HG03159 (cell line): Measurements from ENCODE around the gene PTGER1.
"Not testable (repeated sequence)": the region's sequence is repeated elsewhere in the genome, so short reads cannot be mapped to it uniquely, and the experiment has no call there.

Experiments used
- ATAC-seq: cut with Tn5 transposase; IDR thresholded peaks from one replicate; pipeline ENCODE4 v1.9.1; 2021; ENCODE audit warnings: mild to moderate bottlenecking, moderate library complexity; ENCODE audit not compliant: unreplicated experiment

PTGER1 gene, protein sequence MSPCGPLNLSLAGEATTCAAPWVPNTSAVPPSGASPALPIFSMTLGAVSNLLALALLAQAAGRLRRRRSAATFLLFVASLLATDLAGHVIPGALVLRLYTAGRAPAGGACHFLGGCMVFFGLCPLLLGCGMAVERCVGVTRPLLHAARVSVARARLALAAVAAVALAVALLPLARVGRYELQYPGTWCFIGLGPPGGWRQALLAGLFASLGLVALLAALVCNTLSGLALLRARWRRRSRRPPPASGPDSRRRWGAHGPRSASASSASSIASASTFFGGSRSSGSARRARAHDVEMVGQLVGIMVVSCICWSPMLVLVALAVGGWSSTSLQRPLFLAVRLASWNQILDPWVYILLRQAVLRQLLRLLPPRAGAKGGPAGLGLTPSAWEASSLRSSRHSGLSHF

DNA sequence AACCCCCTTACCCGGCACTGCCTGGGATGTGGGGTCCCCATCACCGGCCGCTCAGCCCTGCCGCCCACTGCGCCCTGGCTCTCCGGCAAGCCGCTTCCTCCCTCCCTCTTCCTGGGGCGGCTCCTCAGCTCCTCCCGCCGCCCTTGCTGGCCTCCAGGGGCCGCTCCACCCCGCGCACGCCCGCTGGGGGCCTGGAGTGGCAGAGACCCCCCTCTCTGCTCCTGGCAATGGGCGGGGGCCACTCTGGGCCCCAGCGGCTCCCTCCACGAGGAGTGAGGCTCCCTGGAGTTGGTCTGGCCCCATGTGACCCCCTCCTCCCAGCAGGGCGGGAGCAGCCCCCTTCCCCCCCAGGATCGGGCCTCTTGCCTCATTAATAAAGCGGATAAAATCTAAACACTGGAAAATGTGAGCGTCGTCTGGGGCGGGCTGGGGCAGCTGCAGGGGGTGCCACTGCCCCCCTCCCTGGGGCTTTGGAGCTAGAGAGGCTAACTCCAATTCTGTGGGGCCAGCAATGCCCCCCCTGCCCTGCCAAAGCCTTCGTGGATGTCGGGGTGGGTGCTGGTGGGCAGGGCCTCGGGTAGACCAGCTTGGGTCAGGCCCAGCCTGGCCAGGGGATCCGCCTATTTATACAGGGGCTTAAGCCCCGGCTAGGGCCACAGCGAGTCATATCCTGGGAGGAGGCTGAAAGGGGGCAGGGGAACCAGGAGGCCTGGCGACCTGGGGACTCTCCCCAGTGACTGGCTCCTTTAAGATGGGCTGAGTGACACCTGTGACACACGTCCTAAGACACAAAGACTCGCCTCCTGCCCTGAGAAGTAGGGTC lies at the start of gene PTGER1:
Gene PTGER1, minus strand, starts transcription at position 104 of the 823 bp plus-strand sequence. CDS start 1,034 bp downstream, outside the sequence.
- ATAC-seq, result no peak

DNA sequence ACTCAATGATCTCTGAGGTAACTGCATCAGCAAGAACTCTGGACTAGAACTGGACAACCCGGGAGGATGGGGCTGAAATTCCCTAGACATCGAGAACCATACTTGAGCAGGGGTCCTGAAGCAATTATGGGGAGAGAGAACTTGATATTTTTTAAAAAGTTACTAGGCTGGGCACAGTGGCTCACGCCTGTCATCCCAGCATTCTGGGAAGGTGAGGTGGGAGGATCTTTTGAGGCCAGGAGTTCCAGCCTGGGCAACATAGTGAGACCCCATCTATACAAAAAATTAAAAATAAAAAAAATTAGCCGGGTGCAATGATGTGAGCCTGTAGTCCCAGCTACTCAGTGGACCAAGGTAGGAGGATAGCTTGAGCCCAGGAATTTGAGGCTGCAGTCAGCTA lies 45.4 kb upstream of the PTGER1 start:
- no peak for ATAC-seq

DNA sequence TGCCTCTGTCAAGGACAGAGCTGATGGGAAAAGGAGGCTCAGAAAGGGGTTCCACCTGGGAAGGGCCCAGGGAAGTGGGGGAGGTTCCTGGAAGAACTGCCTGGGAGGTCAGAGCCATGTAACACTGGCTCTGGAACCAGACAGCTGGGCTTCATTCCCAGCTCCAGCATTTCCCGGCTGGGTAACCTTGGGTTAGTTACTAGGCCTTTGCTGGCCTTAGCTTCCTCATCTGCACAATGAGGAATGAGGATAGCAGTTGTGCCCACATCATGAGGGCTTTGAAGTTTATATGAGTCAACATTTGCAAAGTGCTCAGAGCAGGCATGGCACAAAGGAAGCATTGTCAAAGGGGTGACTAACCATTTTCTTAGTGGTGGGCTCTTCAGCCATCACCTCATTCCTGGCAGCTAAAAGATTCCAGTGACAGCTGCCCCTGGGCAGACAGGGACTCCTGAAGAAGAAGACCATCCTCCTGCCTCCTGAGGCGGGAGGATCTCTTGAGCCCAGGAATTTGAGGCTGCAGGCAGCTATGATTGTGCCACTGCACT lies 44.8 kb upstream of the PTGER1 start:
- ATAC-seq, result no peak

DNA sequence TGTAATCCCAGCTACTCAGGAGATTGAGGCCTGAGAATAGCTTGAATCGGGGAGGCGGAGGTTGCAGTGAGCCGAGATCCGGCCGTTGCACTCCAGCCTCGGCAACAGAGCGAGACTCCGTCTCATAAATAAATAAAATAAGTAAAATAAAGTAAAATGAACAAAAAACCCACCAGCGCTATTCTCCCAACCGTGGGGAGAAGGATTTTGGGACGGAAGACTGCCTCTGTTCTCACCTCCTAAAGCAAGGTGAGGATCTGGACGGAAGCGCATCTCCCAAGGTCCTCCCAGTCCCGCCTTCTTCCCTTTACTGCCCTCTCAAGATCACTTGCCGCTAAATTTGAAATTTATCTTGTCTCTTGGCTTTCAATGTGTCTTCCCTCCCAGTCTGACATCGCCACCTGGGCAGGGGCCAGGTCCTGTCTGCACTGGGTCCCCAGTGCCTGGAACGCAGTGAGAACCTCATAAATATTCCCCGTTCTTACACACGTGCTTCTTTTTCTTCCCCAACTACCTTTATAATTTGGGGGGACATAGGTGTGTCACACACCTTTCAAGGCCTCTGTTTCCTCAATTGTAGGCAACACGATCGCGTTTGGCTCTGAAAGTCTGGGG lies 44.2 kb upstream of the PTGER1 start:
- ATAC-seq, result no peak

DNA sequence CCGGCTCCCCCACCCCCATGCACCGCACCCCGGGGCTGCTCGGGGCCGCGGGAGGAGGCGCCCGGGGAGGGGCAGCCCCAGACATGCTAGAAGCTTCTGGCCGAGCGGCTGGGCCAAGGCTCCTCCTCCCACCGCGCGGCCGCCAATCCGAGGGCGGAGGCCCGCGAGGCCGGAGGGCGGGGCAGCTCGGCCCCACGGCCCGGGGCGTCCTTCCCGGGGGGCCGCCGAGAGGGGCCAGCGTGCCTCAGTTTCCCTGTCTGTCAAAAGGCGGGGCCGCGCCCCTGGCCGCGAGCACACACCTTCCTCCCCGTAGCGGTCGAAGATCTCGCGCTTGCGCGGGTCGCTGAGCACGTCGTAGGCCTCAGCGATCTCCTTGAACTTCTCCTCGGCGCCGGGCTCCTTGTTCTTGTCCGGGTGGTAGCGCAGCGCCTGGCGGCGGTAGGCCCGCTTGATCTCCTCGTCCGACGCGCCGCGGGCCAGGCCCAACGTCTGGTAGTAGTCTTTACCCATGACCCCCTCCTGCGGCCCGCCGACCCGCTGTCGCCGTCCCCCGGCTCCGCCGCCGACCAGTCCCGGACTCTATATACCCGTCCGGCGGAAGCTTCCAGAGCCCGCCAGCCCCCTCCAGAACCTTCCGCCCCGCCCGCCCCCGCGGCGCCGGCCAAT lies 42.8 kb upstream of the PTGER1 start, which contains the start of gene DNAJB1:
Gene DNAJB1, minus strand, starts transcription at position 558 of the 666 bp plus-strand sequence. Its CDS starts 48 bp downstream, at position 510.
- peak; percentile 60 for ATAC-seq

DNA sequence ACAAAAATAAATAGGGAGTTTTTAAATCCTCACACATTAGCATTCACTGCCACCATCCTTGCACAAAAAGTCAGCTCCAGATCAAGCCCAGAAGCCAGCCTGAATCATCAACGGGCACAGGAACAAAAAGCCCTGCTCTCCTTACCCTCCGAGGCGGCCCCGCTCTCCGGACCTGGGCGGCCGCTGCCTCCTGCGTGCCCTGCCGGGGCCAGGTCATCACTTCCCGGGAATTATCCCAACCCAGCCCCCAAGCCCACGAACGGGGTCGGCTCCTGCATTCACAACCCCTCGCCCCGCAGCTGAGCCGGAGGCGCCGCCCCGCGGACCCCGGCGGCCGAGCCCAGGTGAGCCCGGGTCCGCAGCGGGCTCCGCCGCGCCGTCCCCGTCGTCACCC lies 42.3 kb upstream of the PTGER1 start:
- no peak for ATAC-seq

DNA sequence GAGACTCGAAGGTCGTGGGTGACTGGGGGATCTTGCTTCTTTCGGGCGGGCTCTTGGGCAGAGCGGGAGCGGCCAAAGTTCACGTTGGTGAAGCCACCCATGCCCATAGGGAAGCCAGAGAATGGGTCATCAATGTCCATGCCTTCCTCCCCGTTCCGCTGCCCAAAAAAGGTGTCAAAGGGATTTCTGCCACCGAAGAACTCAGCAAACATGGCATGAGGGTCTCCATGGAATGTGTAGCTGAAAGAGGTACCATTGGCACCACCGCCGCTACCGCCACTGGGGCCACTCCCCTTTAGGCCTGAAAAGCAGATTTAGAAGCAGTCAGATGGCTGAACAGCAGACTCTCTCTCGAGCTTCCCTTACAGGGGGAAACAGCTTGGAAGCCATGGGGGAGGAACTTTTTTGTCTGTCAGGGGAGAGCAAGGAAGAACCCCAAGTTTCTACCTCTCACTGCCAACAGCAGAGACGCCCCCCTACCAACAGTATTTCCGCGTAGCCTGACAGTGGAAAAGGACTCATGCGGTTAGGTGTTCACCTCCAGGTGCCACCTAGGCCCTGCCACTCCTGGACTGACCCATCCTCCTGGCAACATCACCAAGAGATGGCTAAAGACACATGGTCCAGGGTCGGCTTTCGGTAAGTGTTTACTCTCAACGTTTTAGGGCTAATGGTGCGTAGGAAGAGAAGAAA lies 41.7 kb upstream of the PTGER1 start:
- ATAC-seq, result no peak

DNA sequence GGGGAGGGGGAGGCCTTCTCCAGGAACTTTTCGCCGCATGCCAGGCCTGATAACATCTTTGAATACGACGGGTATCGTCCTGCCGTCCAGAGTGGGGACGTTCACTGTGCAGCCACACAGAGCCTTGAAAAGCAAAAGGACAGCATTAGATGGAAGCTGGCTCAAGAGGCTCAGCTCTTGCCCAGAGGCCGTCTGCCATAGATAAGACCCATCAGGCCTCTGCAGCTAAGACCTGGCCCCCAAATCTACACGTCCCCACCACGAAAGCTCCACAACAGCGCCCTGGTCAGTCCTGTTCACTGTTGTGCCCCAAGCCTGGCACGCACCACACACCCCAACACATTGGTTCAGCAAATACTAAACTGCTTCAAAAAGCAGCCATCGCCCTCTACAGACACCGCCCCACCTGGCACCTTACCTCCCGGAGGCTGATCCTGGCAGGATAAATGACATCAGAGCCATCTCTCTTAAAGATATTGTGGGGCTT lies 40.9 kb upstream of the PTGER1 start:
- no peak for ATAC-seq

DNA sequence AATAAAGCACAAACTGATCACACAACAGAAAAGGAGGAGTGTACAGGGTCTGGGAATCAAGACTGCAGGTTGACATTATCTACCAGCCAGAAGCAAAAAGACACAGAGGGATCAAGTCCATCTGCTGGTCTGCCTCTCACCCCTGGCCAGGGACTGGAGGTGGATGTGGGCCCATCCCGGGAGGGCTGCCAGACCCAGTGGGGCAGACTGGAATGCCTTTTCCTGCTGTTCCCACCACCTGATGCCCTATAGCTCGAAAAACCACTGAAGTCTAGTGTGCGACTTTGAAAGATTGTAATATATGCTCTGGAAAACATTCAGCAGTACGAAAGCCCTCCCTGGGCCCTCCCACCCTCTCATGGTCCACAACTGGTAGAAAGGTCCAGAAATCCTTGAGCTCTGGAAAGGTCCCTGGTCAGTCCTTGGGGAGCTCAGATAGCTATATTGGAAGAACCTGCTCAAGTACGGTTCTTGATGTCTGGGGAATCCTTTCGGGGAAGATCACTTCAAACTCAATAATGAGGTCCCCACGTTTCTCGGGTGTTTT lies 40.4 kb upstream of the PTGER1 start:
- ATAC-seq, result no peak

DNA sequence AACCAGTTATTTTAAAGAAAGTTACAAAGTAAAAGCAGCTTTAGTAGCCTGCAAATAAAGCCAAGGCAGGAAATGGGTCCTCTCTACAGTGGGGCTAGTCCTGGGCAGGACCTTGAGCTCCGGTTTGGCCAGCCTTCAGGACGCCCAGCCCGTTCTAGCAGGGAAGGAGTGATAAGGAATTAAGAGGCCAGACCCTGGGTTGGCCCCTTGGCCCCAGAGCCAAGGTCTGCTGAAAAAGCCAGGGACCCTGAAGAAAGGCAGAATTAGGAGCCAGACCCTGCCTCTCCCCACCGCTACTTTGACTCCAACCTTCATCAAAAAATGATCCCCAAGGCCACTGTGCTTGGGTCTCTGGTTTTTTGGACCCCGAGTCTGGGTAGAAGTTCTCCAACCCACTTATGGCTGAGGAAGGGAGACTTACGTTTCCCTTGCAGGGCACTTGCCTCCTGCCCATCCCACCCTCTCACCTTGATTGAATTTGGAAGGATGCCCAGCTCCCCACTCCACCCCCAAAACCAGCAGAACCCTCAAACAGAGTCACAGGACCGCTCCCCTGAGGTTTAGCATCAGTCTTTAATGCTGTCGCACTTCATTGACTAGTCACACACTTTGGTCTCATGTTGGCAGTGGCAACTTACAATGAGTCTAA lies 39.2 kb upstream of the PTGER1 start:
- ATAC-seq, result no peak

DNA sequence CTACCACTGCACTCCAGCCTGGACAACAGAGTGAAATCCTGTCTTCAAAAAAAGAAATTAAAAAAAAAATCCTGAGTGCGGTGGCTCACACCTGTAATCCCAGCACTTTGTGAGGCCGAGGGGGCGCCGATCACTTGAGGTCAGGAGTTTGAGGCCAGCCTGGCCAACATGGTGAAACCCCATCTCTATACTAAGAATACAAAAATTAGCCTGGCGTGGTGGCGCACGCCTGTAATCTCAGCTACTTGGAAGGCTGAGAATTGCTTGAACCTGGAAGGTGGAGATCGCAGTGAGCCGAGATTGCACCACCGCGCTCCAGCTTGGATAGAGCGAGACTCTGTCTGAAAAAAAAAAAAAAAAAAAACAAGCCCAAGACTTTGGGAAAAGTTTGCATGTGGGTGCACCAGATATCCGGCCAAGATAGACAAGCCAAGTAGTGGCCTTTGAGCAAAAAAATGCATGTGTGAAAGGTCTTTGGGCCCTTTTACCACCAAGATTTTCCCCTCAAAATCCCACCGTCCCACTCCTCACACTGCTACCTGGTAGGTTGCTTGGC lies 37.3 kb upstream of the PTGER1 start:
- no peak for ATAC-seq

DNA sequence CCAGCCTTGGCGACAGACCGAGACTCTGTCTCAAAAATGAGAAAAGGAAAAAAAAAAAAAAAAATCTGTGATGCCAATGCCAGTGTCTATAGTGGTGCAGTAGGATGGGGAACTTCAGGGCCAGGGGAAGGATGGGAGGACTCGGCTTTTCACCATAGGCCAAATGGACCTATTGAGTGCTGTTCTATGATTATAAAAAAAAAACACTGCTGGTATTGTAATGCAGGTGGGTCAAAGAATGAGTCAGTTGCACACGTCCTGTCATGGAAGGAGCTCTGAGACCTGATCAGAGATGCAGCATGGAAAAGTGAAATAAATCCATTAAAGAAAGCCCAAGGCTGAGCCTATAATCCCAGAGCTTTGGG lies 36.1 kb upstream of the PTGER1 start:
- ATAC-seq, result no peak

DNA sequence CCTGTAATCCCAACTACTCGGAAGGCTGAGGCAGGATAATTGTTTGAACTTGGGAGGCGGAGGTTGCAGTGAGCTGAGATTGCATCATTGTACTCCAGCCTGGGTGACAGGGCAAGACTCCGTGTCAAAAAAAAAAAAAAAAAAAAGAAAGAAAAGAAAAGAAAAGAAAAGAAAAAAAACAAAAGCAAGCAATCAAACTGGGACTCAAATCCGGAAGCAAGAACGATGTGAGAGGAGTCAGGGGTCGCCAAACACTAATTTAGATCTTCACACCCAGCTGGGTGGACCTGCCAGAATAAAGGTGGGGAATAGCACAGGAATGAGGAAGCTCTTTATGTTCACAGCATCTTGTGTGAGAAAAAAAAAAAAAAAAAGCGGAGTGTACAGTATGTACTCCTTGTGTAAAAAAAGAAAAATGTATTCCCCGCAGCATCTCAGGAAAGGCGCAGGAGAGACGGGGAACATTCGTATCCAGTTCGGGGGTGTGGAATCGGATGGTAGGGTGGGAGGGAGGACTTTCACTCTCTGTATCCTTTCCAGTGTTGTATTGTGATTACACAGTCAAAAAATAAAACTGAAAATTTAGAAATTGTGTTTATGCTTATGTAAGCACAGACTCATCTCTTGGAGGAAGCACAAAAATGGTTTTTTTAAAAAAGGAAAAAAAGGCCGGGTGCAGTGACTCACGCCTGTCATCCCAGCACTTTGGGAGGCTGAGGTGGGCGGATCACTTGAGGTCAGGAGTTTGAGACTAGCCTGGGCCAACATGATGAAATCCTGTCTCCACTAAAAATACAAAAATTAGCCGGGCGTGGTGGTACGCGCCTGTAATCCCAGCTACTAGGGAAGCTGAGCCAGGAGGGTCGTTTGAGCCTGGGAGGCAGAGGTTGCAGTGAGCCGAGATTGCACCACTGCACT lies 35.4 kb upstream of the PTGER1 start:
- ATAC-seq, result no peak

DNA sequence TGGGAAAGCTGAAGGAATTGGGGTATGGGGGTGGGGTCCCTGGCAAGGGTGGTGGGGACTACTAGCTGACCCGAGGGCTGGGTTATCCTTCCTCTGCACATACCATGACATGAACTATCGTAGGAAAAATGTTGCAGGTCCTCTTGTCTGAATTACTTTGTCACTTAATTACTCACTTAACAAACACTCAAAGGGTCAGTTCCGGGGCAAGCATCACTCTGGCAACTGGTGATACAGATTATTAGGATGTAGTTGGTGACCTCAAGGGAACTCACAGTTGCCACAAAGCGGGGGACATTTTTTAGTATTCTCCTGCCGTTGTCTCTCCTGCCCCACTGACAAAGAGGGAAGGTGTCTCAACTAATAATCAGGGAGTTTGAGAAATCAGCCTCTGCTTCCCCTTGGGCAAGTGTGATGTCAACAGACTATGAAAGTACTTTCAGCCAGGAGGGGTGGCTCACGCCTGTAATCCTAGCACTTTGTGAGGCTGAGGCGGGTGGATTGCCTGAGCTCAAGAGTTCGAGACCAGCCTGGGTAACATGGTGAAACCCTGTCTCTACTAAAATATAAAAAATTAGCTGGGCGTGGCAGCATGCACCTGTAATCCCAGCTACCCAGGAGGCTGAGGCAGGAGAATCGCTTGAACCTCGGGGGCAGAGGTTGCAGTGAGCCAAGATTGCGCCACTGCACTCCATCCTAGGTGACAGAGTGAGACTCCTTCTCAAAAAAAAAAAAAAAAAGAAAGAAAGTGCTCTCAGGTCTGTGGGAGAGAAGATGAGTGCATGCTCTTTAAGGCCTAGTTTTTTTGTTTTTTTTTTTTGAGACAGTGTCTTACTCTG lies 32.8 kb upstream of the PTGER1 start:
- ATAC-seq, result no peak

DNA sequence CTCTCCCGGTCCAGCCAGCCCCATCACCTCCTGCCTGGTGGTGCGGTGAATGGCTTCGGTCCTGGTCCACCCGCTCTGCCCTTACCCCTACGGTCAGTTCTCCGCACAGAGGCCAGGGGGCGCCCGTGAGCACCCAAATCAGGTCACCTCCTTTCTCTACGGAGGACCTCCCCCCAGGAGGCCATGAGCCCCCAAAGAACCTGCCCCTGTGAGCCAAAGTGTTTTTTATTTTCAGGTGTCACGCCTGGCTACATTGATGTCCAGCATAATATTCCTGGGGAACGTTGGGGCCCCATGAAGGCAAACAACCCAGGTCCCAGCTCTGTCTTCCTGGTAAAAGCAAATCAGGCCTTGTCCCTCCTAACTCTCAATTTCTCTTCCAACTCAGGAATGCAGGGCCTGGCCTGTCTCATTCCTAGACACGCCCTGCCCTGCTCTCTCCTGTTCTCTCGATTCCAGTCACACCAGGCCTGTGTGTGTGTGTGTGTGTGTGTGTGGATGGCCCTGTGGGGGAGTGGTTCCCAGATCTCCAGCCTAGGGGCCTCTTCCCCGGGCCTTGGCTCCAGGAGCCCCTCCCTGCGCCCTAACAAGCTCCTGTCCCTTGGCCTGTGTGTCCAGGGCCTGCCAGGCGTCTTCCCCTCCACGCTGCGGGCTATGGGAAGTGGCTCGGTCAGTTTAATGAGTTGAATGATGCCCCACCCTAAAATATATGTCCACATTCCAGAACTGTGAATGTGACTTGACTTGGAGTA lies 30.5 kb upstream of the PTGER1 start:
- no peak for ATAC-seq

DNA sequence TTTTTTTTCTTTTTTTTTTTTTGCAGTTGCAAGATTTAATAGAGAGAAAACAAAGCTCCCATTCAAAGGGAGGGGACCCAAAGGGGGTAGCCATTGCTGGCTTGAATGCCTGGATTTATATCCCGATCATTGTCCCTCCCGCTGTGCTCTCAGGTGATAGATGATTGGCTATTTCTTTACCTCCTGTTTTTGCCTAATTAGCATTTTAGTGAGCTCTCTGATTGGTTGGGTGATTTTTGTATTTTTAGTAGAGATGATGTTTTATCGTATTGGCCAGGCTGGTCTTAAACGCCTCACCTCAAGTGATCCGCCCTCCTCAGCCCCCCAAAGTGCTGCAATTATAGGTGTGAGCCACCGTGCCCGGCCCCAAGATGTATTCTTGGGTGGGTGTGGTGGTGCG lies 29.4 kb upstream of the PTGER1 start:
- not testable (repeated sequence) for ATAC-seq
